GM13976 (cell line): ENCODE results near the gene FADS1.

ENCODE experiments used
- DNase-seq: peaks from one replicate; pipeline ENCODE4 v3.0.0; 2012; ENCODE audit warnings: low spot score
- in situ Hi-C: fragments of 300-500 bp; cut with MboI; formaldehyde crosslinking; loops from one replicate; pipeline ENCODE4 v1.12.0; 2022; ENCODE audit warnings: low sequenced_read_pairs, mixed read lengths, inconsistent platforms; ENCODE audit not compliant: unreplicated experiment
- TF ChIP-seq, protein P1 (sequence below): IDR thresholded peaks from 2 replicates; pipeline ENCODE4 v1.5.1; 2012; ENCODE audit warnings: borderline replicate concordance, mild to moderate bottlenecking; ENCODE audit not compliant: insufficient read depth; ENCODE audit errors: extremely low read depth, missing control alignments, control extremely low read depth

Gene FADS1

DNA sequence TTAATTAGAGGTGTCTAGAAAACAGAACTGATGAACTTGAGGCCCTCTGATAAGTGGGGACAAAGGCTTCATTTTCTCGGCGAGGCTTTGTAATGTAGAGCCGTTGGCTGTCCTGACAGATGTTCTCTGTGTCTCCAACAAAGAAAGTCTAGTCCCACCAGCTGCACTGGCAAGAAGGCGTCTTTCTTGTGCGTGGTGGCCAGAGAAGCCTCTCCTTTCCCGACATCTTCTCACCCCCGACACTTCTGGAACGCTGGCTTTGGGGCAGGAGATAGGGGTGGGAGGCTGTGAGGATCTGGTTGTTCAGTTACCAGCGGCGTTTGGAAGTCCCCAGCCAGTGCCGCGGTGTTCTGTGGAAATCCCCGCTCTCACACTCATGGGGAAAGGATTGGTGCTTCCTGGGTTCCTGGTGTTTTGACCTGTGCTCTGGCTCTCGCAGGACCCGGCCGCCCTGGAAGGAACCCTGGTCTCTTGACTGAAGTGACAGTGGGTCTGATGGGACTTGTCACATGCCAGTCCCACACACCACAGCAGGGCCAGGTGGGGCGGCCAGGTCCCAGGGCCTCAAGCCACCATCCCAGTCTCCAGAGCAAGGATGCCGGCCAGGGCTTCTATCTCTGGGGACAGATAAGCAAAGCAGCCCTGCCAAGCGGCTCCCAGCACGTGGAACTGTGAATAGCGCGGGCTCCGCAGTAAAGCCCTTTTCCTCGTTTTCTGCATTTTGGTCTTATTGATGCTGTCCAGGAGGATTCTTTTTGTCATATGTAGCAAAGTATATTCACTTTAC, 34.5 kb upstream of the FADS1 start:
- DNase-seq = no peak
- TF ChIP-seq, protein P1, sequence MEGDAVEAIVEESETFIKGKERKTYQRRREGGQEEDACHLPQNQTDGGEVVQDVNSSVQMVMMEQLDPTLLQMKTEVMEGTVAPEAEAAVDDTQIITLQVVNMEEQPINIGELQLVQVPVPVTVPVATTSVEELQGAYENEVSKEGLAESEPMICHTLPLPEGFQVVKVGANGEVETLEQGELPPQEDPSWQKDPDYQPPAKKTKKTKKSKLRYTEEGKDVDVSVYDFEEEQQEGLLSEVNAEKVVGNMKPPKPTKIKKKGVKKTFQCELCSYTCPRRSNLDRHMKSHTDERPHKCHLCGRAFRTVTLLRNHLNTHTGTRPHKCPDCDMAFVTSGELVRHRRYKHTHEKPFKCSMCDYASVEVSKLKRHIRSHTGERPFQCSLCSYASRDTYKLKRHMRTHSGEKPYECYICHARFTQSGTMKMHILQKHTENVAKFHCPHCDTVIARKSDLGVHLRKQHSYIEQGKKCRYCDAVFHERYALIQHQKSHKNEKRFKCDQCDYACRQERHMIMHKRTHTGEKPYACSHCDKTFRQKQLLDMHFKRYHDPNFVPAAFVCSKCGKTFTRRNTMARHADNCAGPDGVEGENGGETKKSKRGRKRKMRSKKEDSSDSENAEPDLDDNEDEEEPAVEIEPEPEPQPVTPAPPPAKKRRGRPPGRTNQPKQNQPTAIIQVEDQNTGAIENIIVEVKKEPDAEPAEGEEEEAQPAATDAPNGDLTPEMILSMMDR = no peak
- in situ Hi-C loops = no loop called here

DNA sequence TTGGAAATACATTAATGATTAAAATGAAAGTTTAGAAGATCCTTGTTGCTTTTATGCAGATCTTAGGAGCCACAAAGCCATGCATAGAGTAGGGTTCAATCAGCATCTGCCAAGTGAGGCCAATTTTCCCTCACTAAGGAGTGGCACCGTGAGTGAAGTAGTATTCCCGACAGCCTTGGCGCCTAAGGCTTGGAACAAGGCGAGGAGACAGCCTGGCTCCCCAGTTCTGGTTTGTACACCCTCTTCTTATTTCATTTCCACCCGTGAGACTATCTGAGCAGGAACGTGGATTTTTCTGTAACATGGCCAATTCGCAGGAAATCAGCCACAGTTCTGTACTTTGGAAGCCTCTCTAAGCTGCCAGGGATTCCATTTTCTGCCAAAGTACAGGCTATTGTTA, 33.9 kb upstream of the FADS1 start:
- TF ChIP-seq, protein P1 = no peak
- in situ Hi-C loops = no loop called here
- no peak for DNase-seq

DNA sequence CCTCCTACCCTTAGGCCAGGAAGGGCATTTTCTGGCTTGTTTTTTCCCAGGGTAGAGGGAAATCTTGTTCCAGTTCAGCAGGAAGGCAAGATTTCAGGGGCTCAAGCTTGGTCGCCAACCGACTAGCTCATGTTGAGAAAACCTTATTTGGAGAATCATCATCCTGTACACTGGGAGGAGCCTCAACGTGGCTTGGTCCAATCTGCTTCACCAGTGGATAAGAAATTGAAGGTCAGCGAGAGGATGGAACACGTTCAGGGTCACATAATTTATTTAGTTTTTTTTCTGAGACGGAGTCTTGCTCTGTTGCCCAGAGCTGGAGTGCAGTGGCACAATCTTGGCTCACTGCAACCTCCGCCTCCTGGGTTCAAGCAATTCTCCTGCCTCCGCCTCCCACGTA, 31.8 kb upstream of the FADS1 start:
- DNase-seq = no peak
- in situ Hi-C loops = no loop called here
- TF ChIP-seq, protein P1 = no peak

- in situ Hi-C loops = no loop called here
- DNase-seq = no peak
- TF ChIP-seq, protein P1 = no peak
Measured at GRCh38 chr11:61847914-61848581, 31.2 kb upstream of the FADS1 start.

DNA sequence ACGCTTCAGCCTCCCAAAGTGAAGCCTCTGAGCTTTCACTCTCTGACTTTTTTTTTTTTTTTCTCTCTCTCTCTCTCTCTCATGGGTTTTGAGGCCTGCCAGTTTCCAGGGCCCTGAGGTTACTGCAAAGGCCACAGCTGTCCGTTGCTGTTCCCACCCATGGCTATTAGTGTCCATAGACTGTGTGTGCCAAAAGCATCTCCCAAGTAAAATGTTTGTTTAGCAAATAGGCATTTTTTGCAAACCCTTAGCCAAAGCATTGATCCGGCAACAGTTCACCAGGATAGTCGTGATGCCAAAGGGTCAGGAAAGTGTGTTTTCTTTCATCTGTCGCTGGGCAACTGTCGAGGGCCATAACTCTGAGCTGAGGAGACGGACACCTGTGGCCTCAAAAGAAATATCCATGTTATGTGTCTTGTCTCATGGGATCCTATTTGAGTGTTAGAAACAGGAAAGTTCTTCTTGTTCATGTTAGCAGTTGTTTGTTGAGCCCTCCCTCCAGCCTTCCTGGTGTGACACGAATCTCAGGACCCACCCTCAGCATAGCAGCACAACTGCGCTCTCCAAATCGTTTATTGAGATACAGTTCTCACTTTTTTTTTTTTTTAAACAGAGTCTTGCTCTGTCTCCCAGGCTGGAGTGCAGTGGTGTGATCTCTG, 29.7 kb upstream of the FADS1 start:
- in situ Hi-C loops = no loop called here
- TF ChIP-seq, protein P1 = no peak
- DNase-seq = no peak

DNA sequence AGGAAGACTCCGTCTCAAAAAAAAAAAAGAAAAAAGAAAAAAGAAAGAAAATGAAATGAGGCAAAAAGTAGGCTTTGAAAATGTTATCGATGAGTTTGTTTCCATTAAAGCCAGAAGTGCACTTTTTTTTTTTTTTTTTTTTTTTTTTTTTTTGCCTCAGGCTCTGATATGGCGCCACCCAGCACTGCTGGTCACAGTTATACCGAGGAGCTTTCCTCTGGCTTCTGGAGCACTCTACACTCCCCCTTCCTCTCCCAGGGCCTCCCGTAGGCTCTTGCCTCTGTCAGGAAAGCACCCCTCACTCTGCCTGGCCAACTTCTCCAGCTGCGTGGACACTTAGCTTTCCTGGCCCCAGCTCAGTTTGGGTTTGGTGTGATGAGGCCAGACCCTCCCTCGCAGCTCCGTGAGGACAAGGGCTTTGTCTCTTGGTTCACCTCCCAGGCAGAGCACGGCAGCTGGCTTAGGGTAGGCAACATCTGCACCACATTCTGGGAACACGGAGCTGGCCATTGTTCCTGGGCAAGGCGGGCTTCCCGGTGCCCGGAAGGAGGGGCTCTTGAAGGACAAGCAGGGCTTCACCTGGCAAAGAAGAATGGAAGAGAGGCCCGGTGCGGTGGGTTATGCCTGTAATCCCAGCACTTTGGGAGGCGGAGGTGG, 28.2 kb upstream of the FADS1 start:
- no peak for DNase-seq
- in situ Hi-C loops = no loop called here
- TF ChIP-seq, protein P1 = no peak
